Right renal cortex interstitium (tissue), 3 donors: ENCODE measurements around the gene ZSCAN10. TPM values are rescaled to one million over a fixed set of nuclear protein-coding genes. Genes with fewer than 3 reads are reported as not detected.
"Not testable (repeated sequence)": the region's sequence is repeated elsewhere in the genome, so short reads cannot be mapped to it uniquely, and the experiment has no call there.

Experiments
- DNase-seq, 3 donors: peaks; one replicate each; pipeline ENCODE4 v3.0.0-alpha.2; 2013; ENCODE audit warnings: low read depth in 3 of 3, low spot score in 2 of 3
- polyA plus RNA-seq, 3 donors: library from polyadenylated mRNA; unstranded; fragments of 120-200 nt; gene quantifications; one replicate each; pipeline ENCODE4 v1.2.1, GENCODE V29; 2013; ENCODE audit not compliant: insufficient read length in 3 of 3

ZSCAN10 gene
- polyA plus RNA-seq, 3 donors, result 0.11 TPM; not detected in 2

GRCh38 chr16:3086596-3087242 lies 12.4 kb downstream of the ZSCAN10 start:
- DNase-seq, result no peak

GRCh38 chr16:3085868-3086595 lies 13.1 kb downstream of the ZSCAN10 start:
- DNase-seq, result no peak

- no peak for DNase-seq
Observed at GRCh38 chr16:3084969-3085670, 14.0 kb downstream of the ZSCAN10 start.

- DNase-seq, result no peak
Observed at GRCh38 chr16:3084491-3084890, 14.6 kb downstream of the ZSCAN10 start.

- DNase-seq, result not testable (repeated sequence)
Observed at GRCh38 chr16:3083408-3083807, 15.7 kb downstream of the ZSCAN10 start.

GRCh38 chr16:3081957-3082356 lies 17.1 kb downstream of the ZSCAN10 start:
- not testable (repeated sequence) for DNase-seq

- no peak for DNase-seq
Observed at GRCh38 chr16:3080024-3080423, 19.1 kb downstream of the ZSCAN10 start.

GRCh38 chr16:3076577-3076976 lies 22.5 kb downstream of the ZSCAN10 start:
- no peak for DNase-seq

- DNase-seq, result not testable (repeated sequence)
Observed at GRCh38 chr16:3075946-3076345, 23.1 kb downstream of the ZSCAN10 start.

- no peak for DNase-seq
Observed at GRCh38 chr16:3075523-3075915, 23.6 kb downstream of the ZSCAN10 start.

GRCh38 chr16:3074860-3075522 lies 24.1 kb downstream of the ZSCAN10 start:
- no peak for DNase-seq

GRCh38 chr16:3073448-3073847 lies 25.6 kb downstream of the ZSCAN10 start:
- no peak for DNase-seq

GRCh38 chr16:3072576-3073263 lies 26.4 kb downstream of the ZSCAN10 start:
- not testable (repeated sequence) for DNase-seq

- not testable (repeated sequence) for DNase-seq
Observed at GRCh38 chr16:3072148-3072547, 26.9 kb downstream of the ZSCAN10 start.

GRCh38 chr16:3071655-3072054 lies 27.4 kb downstream of the ZSCAN10 start:
- no peak for DNase-seq

- no peak for DNase-seq
Observed at GRCh38 chr16:3070608-3071111, 28.4 kb downstream of the ZSCAN10 start.

- DNase-seq, result not testable (repeated sequence)
Observed at GRCh38 chr16:3069146-3069545, 29.9 kb downstream of the ZSCAN10 start.

GRCh38 chr16:3068487-3068886 lies 30.6 kb downstream of the ZSCAN10 start:
- no peak for DNase-seq

- DNase-seq, result no peak
Observed at GRCh38 chr16:3066440-3066748, 32.7 kb downstream of the ZSCAN10 start.

GRCh38 chr16:3065742-3066439 lies 33.2 kb downstream of the ZSCAN10 start:
- no peak for DNase-seq
